ENCODE results near the gene SLC17A7. TPM values are rescaled to one million over a fixed set of nuclear protein-coding genes. Genes with fewer than 3 reads are reported as not detected.

The SLC17A7 gene
- total RNA-seq, 2 donors from 2014 or later, result 0.59 to 0.67 TPM

GRCh38 chr19:49443366-49444099, 2.2 kb upstream of the SLC17A7 start:
- peak overlapping the region; percentile 56 to 73 for H3K4me3 ChIP-seq
- peak overlapping the region; percentile 89 to 90 for H3K27ac ChIP-seq
- peak; percentile 96 for DNase-seq (ENCODE audit: low spot score)
- peaks cover 0 to 21% of the 10 kb centered on the region in 2 donors for H3K4me1 ChIP-seq
- H3K9me3 ChIP-seq, result no peaks in the 10 kb centered on the region
- peak; percentile 75 to 90 for TF ChIP-seq CTCF (IDR thresholded peaks at IDR 0.05)
- H3K27me3 ChIP-seq, result no peaks in the 10 kb centered on the region
- no peaks in the 10 kb centered on the region for H3K36me3 ChIP-seq

- peak overlapping the region; percentile 56 to 73 for H3K4me3 ChIP-seq
- no peaks in the 10 kb centered on the region for H3K36me3 ChIP-seq
- peak overlapping the region; percentile 89 to 90 for H3K27ac ChIP-seq
- TF ChIP-seq CTCF (IDR thresholded peaks at IDR 0.05), result no peak
- no peaks in the 10 kb centered on the region for H3K9me3 ChIP-seq
- peaks cover 0 to 20% of the 10 kb centered on the region in 2 donors for H3K4me1 ChIP-seq
- no peaks in the 10 kb centered on the region for H3K27me3 ChIP-seq
- peak; percentile 95 for DNase-seq (ENCODE audit: low spot score)
Measured at GRCh38 chr19:49442771-49443365, 1.5 kb upstream of the SLC17A7 start.

GRCh38 chr19:49442354-49442753, 1.0 kb upstream of the SLC17A7 start:
- Histone ChIP-seq H3K4me1 (peaks cover 0 to 16% of the 10 kb centered on the region in 2 donors), H3K27me3 (no peaks in the 10 kb centered on the region), H3K9me3 (no peaks in the 10 kb centered on the region), H3K36me3 (no peaks in the 10 kb centered on the region), H3K27ac (peak overlapping the region; percentile 89 to 90), H3K4me3 (peak overlapping the region; percentile 56 to 73)
- DNase-seq (ENCODE audit: low spot score), result peak; percentile 73
- TF ChIP-seq CTCF (IDR thresholded peaks at IDR 0.05), result no peak

- Histone ChIP-seq H3K4me3 (peak overlapping the region; percentile 9 to 73), H3K27me3 (no peaks in the 10 kb centered on the region), H3K9me3 (no peaks in the 10 kb centered on the region), H3K27ac (peak overlapping the region; percentile 89 to 90), H3K36me3 (no peaks in the 10 kb centered on the region), H3K4me1 (peaks cover 0 to 16% of the 10 kb centered on the region in 2 donors)
- TF ChIP-seq CTCF (IDR thresholded peaks at IDR 0.05), result no peak
- no peak for DNase-seq (ENCODE audit: low spot score)
Measured at GRCh38 chr19:49441960-49442350, 628 bp upstream of the SLC17A7 start.

GRCh38 chr19:49440439-49441209, 703 bp downstream of the SLC17A7 start:
- Histone ChIP-seq H3K9me3 (no peaks in the 10 kb centered on the region), H3K4me3 (peak overlapping the region; percentile 32 to 48), H3K4me1 (peaks cover 0 to 16% of the 10 kb centered on the region in 2 donors), H3K36me3 (no peaks in the 10 kb centered on the region), H3K27ac (no peak overlapping the region), H3K27me3 (peaks cover 0 to 5% of the 10 kb centered on the region in 2 donors)
- DNase-seq (ENCODE audit: low spot score), result no peak
- TF ChIP-seq CTCF (IDR thresholded peaks at IDR 0.05), result no peak
